GM21528 (cell line): ENCODE data around the gene CDKN2C.
"Not testable (repeated sequence)": the region's sequence is repeated elsewhere in the genome, so short reads cannot be mapped to it uniquely, and the experiment has no call there.

Source experiments
- ATAC-seq: cut with Tn5 transposase; IDR thresholded peaks from one replicate; pipeline ENCODE4 v1.9.1; 2021; ENCODE audit warnings: mild to moderate bottlenecking, moderate library complexity; ENCODE audit not compliant: unreplicated experiment, low FRiP score

Gene CDKN2C

DNA sequence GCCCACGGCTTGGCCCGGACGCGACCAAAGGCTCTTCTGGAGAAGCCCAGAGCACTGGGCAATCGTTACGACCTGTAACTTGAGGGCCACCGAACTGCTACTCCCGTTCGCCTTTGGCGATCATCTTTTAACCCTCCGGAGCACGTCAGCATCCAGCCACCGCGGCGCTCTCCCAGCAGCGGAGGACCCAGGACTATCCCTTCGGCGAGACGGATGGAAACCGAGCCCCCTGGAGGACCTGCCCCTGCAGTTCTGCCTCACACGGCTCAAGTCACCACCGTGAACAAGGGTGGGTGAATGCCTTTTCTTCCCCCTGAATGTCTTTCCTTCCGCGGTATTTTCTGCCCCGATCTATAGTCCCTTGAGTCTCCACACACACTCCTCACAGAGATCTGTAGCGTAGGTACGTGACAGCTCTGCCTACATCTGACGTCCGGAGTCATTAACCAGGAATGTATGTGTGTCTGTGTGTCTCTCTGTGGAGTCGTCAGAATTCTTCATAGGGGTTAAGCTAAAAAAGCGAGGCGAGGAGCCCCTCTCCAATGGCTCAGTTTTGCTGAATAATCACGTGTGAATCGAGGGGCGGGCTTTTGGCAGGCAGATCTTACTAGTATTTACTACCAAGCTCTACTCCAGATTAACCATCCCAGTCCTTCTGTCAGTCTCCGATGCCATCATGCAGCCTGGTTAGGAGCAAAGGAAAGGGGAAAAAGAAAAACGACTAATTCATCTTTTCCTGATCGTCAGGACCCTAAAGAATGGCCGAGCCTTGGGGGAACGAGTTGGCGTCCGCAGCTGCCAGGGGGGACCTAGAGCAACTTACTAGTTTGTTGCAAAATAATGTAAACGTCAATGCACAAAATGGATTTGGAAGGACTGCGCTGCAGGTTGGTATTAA lies at the start of gene CDKN2C:
CDKN2C (plus strand) TSS at position 635 of the 898 bp plus-strand sequence; CDS start at position 759, 124 bp downstream.
- peak; percentile 26 for ATAC-seq

DNA sequence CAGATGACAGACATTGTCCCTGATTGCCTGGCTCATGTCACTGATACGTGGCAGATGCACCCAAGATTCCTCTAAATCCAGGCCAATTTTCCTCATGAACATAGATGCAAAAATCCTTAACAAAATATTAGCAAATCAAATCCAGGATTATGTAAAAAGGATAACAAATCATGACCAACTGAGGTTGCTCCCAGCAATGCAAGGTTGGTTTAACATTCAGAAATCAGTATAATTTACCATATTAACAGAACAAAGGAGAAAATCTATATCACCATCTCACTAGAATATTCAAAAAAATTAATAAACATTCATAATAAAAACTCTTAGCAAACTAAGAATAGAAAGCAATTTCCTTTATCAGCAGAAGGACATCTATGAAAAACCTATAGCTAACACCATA lies 49.6 kb upstream of the CDKN2C start:
- no peak for ATAC-seq

DNA sequence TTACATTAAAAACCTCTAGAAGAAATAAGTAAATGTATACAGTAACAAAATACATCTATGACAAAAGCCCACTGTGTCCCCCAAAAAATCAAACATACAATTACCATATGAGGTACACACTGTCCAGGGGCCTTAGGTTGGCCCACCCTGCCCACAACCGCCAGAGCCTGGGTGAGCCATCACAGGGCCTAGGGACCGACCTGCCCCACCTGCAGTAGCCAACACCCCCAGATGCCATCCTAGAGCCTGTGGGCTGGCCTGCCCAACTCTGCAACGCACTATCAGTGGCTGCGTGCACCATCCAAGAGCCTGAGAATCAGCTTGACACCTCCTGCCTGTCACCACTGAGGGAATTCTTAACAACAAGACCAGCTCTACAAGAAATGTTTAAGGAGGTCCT lies 49.0 kb upstream of the CDKN2C start:
- no peak for ATAC-seq

DNA sequence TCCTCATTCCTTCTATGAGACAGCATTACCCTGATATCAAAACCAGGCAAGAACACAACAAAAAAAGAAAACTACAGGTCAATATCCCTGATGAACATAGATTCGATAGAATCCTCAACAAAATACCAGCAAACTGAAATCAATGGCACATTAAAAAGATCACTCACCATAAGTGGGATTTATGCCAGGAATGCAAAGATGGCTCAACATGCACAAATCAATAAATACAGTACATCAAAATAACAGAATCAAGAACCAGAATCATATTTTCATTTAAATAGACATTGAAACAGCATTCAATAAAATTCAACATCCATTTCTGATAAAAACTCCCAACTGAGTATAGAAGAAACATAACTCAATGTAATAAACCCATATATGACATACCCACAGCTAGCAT lies 46.5 kb upstream of the CDKN2C start:
- no peak for ATAC-seq

DNA sequence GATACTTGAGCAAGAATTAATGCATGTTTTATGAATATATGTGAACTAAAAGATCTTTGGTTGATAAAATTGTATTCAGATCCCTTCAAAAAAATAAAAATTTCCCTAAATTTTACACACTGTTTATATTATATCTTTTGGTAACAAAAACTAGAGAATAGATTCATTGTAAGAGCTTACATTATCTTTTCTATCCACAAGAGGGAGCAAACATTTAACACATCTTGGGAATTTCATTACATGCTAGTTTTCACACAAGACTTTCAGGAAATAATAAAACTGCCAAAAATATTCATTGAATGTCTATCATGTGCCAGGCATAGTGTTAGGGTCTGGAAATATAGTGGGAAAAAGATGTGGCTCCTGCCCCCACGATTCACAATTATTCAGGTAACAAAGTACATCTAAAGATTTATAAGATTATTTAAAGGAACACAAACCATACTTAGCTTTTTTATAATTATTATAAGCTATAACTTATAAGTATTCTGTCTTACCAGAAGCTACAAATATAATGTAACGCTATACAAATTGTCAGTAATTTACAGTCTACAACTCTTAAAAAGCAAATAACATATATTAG lies 40.6 kb upstream of the CDKN2C start:
- ATAC-seq, result no peak

DNA sequence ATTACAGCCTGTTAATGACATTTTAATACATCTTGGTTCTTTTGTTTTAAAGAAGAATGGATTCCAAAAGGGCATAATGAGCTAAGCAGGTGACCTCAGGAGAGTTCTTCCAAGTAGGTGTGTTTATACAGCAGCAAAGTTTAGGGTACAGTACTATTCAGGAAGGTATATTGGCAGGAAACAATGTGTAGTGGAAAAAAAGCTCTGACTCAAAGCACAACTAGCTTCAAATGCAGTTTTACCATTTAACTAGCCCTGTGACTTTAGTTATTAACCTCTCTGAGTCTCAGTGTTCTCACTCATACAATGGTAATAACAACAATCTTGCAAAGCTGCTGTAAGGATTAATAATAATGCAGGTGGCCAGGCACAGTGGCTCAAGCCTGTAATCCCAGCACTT lies 39.9 kb upstream of the CDKN2C start:
- ATAC-seq, result peak; percentile 76

DNA sequence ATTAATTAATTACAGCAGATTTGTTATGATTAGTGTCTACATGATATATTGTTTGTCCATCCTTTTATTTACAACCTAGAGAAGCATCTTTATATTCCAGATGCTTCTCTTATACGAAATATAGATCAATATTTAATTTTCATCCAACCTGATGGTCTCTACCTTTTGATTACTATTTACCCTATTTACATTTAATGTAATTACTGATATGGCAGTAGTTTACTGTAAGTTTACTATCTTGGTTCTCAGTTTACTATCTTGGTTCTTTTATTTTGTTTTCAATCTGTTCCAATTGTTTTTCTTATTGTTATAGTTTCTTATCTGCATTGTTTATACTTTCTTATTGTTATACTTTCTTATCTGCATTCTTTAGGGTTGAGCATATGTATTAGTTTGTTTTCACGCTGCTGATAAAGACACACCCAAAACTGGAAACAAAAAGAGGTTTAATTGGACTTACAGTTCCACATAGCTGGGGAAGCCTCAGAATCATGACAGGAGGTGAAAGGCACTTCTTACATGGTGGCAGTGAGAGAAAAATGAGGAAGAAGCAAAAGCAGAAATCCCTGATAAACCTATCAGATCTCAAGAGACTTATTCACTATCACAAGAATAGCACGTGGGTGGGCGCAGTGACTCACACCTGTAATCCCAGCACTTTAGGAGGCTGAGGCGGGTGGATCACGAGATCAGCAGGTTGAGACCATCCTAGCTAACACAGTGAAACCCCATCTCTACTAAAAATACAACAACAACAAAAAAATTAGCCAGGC lies 38.9 kb upstream of the CDKN2C start:
- ATAC-seq, result no peak

DNA sequence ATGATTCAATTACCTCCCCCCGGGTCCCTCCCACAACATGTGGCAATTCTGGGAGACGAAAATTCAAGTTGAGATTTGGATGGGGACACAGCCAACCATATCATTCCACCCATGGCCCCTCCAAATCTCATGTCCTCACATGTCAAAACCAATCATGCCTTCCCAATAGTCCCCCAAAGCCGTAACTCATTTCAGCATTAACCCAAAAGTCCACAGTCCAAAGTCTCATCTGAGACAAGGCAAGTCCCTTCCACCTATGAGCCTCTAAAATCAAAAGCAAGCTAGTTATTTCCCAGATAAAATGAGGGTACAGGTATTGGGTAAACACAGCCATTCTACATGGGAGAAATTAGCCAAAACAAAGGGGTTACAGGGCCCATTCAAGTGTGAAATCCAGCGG lies 38.0 kb upstream of the CDKN2C start:
- ATAC-seq, result not testable (repeated sequence)

DNA sequence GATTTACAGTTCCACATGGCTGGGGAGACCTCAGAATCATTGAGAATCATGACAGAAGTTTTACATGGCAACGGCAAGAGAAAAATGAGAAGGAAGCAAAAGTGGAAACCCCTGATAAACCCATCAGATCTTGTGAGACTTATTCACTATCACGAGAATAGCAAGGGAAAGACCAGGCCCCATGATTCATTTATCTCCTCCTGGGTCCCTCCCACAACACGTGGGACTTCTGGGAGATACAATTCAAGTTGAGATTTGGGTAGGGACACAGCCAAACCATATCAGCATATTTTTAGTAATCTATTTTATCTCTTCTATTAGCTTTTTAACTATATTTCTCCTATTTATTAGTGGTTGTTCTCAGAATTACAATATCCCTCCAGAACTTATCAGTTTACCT lies 36.3 kb upstream of the CDKN2C start:
- not testable (repeated sequence) for ATAC-seq

DNA sequence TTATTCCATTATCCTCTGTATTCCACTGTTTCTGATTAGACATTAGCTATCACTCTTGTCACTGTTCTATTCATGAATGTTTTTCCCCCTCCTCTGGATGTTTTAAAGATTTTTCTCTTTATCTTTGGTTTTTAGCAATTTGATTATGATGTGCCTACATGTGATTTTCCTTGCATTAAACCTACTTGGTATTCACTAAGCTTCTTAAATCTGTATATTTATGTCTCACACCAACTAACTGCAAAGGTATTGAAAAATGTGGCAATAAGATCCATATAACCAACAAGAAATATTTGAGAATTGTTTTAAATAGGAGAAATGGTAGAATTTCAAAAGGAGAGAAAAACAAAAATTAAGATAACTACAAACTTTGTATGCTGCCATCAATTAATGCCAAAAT lies 35.2 kb upstream of the CDKN2C start:
- no peak for ATAC-seq

DNA sequence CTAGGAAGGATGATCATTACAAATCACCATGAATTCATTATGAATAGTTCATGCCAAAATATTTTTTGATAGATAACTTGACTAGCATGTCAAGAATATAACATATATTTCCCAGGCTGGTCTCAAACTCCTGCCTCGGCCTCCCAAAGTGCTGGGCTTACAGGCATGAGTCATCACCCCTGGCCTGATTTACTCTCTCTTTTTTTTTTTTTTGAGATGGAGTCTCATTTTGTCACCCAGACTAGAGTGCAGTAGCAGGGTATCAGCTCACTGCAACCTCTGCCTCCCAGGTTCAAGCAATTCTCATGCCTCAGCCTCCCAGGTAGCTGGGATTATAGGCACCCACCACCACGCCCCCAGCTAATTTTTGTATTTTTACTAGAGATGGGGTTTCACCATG lies 34.8 kb upstream of the CDKN2C start:
- ATAC-seq, result not testable (repeated sequence)

DNA sequence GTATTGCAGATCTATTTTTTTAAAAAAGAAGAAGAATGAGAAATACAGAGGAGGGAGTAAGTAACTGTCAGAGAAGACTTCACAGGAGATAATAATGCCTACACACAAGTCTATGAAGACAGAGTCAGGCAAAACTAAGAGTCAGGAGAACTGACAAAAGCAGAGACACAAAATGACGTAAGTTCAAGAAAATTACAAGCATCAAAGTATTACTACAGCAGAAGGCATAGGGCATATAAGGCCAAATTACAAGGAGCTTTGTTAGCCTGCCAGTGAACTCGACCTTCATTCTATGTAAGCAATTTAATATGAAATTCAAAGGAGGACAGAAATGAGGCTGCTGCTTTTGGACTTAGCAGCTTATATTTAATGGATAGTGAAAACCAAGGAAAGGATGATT lies 33.7 kb upstream of the CDKN2C start:
- ATAC-seq, result no peak

DNA sequence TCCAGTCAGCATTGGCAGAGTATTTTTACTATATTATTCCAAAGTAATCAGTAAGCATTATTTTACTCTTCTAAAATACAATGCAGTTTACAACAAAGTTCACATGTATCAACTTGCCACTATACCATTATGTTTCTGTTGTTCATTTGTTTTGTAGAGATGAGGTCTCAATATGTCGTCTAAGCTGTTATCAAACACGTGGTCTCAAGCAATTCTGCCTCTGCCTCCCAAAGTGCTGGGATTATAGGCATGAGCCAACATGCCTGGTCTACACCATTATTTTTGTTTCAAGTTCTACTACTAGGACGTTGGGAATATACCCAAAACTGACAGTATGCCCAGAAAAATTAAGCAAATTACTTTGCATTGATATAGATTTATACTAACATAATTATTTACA lies 29.8 kb upstream of the CDKN2C start:
- no peak for ATAC-seq

DNA sequence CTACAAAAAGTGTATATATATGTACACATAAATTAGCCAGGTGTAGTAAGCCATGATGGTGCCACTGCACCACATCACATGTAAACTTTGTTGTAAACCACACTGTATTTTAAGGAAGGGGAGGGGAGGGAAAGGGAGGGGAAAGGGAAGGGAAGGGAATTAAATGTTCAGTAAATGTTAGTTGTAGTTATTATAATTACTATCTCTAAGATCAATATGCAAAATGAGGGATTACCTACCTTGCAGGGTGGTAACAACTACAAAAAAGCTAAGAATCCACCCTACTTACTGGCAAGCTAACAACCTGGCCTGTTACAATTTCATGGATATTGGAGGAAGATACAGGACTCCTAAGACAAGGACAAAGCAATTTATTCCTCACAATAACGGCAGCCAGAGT lies 27.7 kb upstream of the CDKN2C start:
- ATAC-seq, result no peak

DNA sequence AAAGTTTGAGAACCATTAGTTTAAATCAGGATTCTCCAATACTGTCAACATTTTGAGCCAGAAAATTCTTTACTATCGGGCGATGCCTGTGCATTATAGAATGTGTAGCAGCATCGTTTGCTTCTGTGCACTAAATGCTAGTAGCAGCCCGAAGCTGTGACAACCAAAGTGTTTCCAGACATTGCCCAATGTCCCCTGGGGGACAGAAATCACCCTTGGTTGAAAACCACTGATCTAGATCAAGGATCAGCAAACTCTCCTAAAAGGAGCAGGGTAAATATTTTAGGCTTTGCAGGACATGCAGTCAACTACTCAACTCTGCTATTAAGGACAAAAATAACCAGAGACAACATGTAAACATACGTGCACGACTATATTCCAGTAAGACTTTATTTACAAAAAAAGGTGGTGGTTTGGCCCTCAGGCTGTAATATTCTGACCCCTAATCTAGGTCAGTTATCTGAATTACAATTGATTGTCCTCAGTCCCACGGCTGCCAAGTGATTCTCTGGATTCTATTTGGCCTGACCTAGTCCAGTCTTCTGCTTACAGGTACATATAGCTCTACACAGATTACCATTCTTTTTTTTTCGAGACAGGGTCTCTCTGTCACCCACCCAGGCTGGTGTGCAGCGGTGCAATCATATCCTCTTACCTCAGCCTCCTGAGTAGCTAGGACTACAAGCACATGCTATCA lies 20.6 kb upstream of the CDKN2C start:
- ATAC-seq, result no peak

DNA sequence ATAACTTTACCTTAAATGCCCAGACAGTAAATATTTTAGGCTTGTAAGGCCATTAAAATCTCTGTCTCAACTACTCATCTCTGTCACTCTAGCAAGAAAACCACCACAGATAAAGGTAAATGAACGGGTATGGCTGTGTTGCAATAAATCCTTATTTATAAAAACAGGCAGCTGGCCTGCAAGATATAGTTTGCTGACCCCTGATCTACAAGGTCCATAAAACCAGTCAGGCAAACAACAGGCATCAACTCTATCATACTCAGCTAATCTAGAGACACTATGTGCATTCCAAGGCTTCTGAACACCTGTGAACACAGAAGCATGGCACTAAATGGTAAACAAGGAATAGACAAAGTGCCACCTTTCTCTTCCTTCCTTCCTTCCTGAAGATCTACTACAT lies 19.6 kb upstream of the CDKN2C start:
- no peak for ATAC-seq

DNA sequence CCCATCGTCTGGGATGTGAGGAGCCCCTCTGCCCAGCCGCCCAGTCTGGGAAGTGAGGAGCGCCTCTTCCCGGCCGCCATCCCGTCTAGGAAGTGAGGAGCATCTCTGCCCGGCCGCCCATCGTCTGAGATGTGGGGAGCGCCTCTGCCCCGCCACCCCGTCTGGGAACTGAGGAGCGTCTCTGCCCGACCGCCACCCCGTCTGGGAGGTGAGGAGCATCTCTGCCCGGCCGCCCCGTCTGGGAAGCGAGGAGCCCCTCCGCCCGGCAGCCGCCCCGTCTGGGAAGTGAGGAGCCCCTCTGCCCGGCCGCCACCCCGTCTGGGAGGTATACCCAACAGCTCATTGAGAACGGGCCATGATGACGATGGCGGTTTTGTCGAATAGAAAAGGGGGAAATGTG lies 17.5 kb upstream of the CDKN2C start:
- not testable (repeated sequence) for ATAC-seq

DNA sequence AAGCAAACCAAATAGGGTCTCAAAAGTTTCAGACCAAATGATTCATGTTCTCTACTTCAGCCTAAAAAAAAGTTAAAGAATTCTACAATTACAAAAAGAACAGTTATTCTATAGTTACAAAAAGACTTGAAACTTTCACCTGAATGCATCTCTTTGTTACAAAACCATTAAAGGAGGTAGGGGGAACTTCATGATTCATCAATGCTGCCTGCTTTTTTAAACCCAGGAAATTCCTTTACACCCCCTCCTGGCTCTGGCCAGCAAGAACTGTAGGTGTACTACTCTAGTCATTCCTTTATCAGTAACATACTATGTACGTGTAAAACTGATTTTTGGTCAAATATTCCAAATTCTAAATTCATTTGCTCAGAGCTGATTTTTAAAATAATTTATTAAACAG lies 14.9 kb upstream of the CDKN2C start:
- no peak for ATAC-seq

DNA sequence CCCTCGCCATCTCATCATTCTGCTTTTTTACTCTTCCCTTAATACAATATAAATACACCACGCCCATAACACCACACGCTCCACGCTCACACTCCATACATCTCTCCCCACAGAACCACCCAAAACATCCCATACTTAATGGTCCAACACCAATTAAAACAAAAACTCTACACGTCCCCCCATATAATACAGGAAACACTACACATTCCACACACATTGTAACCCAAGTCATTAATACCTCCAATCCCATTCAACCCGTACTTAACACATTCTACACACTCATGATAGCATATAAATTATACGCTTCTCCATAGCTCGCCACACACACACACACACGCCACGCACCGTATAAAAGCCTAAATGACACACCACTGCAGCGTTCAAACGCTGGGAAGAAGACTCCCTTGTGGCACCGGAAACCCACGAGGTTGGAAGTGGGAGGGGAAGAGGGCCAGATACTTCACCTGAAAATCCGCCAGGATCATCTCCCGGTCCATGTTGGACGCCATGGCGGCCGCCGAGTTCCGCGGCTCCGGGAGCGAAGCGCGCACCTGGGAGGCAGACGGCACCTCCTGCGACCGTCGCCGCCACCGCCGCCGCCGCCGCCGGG lies 10.6 kb upstream of the CDKN2C start:
- ATAC-seq, result peak; percentile 39
